GF-D8 (cell line): ENCODE data around the gene NSMF.
"Not testable (repeated sequence)": the region's sequence is repeated elsewhere in the genome, so short reads cannot be mapped to it uniquely, and the experiment has no call there.

ENCODE experiments used
- DNase-seq: peaks from one replicate; lab custom pipeline; 2025; lab: John Stamatoyannopoulos, UW

NSMF gene

DNA sequence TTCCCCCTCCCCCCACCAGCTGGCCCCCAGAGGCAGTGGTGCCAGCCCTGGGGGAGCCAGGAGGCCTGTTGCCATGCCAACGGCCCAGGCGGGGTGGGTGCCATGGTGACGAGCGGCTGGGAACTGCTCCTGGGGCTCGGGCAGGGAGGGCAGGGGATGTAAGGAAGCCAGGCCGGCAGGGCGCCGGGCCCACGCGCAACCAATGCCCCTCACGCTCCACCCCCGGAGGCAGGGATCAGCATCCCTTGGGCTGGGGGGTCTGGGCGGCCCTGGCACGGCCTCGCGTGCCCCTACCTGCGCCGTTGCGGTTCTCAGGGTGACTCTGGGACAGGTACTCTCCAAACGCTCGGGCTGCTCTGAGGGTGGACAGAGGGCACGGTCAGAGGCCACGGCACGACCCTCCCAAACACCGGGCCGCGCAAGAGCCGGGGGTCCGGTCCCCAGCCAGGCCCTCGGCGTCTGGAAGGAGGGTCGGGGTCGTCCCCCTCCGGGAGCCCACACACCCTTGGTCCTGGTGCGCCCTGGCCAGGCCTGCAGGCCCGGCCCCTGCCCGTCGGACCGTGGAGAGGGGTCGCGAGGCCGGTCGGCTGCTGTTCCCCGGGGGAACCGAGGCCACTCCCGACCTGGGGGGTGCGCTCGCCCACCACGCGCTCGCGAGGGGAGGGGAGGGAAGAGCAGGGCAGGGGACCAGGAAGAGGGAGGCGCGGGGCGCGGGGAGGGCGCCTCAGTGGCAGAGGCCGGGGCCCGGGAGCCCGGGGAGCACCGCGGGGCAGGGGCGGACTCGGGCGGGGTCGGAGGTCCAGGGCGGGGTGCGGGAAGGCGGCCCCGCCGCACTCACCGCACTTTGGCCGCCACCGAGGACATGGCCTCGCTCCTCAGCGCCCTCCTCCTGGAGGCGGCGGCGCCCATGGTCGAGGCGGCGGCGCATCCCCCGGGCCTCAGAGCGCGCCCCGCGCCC is 661 bp downstream of the NSMF start:
- DNase-seq: no peak

DNA sequence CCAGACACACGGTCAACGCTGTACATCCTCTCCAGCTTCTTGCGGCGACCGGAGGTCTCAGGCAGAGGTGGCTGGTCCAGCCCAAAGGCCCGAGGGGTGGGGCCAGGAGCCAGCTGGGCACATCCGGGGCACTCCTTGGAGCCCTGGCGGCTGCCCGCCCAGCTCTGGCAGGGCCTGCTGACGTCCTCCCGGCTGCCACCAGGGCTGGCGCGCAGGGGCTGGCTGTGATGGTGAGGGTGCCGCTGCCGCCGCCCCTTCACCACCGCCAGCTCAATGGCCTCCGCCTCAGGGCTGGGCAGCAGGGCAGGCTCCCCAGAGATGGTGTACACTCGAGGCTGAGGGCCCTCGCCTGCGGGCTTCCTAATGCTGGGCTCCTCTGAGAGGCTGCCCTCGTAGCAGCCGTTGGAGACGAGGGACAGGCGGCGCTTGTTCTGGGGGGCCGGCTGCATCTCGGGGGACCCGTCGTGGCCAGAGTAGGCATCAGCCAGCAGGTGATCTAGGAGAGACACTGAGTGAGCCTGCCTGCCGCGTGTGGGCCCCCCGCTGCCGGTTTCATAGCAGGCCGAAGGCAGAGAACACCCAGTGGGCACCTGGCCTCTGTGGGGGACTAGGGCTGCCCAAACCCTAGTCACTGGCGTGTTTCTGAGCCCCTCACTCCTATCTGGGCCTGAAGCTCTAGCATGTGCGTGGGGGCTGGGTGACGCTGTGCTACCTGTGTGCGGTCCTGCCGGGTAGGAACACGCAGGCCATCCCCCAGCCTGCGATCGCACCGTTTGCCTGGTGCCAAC is 1.5 kb downstream of the NSMF start:
- DNase-seq: no peak

GRCh38 chr9:137456864-137457405 is 2.2 kb downstream of the NSMF start:
- no peak for DNase-seq

DNA sequence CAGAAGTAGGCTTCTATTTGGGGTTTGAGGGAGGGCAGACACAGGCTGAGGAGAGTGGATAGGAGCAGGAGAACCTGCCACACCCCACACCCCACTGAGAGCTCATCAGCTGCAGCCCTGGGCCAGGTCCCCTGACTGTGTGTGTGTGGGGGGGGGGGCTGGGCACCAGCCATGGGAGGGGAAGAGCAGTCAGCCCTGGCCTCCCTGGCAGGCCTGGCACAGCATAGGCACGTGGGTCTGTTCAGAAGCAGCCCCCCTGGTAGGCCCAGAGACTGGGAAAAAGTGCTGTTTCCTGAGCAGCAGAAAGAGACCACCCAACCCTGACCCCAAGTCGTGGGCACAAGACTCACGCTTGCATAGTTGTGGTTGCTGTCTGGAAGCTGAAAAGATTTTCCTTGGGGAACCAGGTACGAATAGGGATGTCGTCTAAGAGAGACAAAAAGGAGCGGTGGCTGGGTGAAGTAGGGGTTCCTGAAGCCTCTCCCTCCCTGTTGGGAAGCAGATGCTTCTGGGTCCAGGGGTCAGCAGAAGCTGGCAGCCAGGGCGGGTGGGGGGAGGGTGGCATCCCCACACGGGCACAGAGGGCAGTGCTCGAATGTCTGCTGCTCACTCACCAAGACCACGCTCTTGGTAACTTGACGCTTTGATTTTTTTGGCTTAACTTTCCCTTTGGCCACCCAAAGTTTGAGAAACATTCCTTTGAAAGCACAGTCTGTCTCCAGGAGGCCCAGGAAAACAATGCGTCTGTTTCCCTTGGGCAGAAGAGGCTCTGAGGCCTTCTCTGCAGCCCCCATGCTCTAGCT is 2.9 kb downstream of the NSMF start:
- DNase-seq: no peak

DNA sequence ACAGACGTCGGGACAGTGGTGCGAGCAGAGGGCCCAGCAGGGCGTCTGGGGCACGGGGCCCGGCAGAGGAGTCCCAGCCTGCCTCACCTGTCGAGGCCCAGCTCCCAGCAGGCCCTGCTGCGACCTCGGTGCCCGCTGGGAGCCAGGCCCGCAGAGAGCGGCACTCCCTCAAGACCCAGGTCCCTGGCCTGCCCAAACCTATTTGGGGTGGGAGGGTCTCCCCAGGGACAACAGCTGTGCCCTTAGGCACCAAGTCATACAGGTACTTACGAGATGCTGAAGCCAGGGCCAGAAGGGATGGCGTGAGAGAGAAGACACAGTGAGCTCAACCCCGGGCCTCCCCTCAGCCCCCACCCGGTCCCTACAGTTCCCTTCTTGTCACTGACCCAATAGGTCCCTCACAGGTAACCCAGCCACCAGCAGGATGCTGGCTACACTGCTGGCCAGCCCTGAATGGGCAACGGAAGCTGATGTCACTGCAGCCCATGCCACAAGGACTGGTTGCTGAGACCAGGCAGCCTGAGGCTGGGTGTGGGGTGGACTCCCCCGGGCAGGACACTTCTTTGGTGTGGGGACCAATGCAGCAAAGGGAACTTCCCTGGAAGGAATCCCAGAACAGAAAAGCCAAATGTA is 3.7 kb downstream of the NSMF start:
- DNase-seq: no peak

- DNase-seq: no peak
Measured at GRCh38 chr9:137454597-137455358, 4.4 kb downstream of the NSMF start.

DNA sequence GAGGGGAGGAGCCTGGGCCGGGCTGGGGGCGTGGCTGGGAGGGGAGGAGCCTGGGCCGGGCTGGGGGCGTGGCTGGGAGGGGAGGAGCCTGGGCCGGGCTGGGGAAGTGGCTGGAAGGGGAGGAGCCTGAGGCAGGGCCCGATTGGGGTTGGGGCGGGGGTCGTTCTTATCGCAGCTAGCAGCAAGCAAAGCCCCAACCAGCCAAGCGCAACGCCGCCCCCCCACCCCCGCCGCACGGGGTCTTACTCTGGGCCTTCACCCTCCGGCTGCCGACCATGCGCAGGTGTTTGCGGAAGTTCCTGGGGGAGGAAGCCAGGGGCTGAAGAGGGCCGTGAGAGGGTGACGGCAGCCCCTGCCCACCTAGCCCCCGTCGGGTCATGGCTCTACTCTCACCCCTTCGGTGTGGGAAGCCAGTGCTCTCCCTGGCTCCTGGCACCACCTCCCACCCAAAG is 5.0 kb downstream of the NSMF start:
- DNase-seq: no peak

GRCh38 chr9:137453643-137454081 is 5.5 kb downstream of the NSMF start:
- DNase-seq: no peak

DNA sequence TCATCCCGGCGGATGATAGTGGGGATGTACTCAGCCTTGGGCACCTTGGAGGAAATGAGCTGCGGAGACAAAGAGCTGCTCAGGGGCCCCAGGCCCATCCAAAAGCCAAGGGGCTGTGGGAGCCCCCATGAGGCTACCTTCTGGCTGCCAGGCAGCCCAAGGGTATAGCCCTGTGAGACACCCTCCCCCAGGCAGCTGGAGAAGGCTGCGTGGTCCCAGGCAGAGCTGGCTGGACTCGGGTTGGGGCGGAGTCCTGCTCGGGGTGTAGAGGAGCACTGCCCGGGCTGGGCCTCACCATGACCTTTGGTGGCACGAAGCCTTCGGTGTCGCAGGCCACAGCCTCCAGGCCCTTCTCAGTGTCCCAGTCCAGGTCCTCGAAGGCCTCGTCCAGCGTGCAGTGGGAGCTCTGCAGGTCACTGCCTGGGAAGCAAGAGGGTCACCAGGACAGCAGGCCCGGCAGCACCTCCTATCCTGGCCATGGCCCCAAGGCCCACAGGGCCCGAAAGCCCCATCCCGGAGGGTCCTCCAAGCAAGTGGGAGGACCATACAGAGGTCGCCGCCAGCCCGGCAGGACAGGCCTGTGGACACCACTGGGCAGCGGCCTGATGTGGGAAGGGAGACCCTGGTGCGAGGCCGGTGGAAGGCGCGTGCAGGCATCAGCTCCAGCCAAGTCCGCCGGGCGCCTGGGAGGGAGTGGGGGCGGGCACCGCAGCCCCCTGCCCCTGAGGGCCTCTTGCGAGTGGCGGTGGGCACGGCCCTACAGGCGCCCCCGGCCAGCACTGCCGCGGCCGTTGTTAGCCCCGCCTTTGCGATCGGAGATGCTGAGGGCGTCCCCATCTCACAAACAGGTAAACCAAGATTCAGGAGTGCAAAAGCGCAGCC is 6.1 kb downstream of the NSMF start:
- DNase-seq: no peak

DNA sequence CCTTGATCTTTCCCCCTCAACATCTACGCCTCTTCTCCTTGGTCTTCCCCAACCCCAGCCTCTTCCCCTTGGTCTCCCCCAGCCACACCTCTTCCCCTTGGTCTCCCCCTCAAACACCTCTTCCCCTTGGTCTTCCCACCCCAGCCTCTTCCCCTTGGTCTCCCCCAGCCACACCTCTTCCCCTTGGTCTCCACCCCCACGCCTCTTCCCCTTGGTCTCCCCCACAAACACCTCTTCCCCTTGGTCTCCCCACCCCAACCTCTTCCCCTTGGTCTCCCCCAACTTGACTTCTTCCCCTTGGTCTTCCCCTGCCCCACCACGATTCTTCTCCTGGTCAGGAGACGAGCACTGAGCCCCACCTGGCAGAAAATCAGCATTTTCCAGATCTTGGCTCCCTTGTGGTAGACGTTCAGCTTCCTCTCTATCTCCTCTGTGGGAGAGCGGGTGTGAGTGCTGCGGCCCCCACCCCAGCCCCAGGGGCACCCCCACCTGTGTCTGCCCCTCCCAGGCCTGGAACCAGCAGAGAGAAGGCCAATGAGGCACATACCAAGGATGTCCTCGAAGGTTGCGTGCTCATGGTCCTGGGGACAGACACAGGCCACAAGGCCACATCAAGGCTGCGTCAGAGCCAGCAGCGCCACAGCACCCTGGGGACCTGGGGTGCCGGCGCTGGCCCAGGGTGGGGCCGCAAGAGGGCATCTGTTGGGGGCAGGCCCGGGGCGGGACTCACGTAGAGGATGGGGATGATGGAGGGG is 7.0 kb downstream of the NSMF start:
- no peak for DNase-seq

GRCh38 chr9:137451264-137452005 is 7.7 kb downstream of the NSMF start:
- DNase-seq: not testable (repeated sequence)

DNA sequence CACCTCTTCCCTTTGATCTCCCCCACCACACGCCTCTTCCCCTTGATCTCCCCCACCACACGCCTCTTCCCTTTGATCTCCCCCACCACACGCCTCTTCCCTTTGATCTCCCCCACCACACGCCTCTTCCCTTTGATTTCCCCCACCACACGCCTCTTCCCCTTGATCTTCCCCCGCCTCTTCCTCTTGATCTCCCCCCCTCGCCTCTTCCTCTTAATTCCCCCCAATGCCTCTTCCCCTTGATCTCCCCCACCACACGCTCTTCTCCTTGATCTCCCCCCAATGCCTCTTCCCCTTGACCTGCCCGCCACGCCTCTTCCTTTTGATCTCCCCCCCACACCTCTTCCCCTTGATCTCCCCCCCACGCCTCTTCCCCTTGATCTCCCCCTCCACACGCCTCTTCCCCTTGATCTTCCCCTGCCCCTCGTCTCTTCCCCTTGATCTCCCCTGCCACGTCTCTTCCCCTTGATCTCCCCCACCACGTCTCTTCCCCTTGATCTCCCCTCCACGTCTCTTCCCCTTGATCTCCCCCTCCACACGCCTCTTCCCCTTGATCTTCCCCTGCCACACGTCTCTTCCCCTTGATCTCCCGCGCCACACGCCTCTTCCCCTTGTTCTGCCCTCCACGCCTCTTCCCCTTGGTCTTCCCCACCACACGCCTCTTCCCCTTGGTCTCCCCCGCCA is 8.5 kb downstream of the NSMF start:
- DNase-seq: not testable (repeated sequence)

- DNase-seq: no peak
Measured at GRCh38 chr9:137449931-137450538, 9.1 kb downstream of the NSMF start.

DNA sequence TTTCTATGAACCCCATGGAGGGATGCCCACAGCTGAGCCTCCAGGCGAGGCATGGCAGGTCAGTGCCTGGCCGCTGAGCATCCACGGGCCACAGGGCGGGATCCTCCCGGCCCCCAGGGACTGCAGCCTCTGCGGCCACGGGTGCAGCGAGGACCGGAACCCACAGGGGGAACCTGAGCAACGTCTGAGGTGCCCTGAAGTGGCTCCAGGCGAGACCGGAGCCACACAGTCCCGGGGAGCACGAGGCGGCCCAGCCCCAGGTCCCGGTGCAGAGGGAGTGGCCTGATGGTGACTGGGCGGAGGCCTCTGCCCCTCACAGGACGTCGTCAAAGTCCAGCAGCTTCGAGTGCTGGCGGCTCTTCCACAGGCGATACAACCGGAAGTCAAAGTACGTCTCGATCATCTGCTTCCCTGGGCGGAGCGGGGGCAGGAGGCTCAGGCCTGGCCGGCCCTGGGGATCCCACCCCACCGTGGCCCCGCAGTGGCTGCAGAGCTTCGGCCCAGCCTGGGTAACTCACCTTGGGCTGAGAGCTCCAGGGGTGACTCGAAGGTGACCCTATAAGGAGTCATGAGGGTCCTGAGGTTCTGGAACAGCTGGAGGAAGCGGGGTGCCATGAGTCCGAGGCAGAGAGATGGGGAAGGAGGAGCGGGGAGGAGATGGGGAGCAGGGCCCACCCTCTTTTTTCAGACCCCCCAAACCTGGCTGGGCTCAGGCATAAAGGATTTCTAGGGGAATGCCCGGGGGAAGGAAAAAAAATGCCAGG is 9.9 kb downstream of the NSMF start:
- DNase-seq: no peak

GRCh38 chr9:137448602-137448962 is 10.6 kb downstream of the NSMF start:
- DNase-seq: no peak
